WERI-Rb-1 (cell line): ENCODE results near the gene WNT16.

ENCODE experiments used
- DNase-seq: peaks from one replicate; pipeline ENCODE4 v3.0.0-alpha.2; 2020
- H3K27ac ChIP-seq: fragments of 250-450 bp; sonication (Bioruptor Pico); 2 replicates; pipeline ENCODE4 v1.5.1; 2020; ENCODE audit warnings: mild to moderate bottlenecking, moderate library complexity
- H3K27me3 ChIP-seq: fragments of 250-450 bp; sonication (Bioruptor Pico); 2 replicates; pipeline ENCODE4 v1.5.1; 2021; ENCODE audit warnings: mild to moderate bottlenecking, low read depth, moderate library complexity; ENCODE audit not compliant: insufficient read depth, severe bottlenecking
- H3K36me3 ChIP-seq: fragments of 250-450 bp; sonication (Bioruptor Pico); 2 replicates; pipeline ENCODE4 v1.5.1; 2020; ENCODE audit warnings: mild to moderate bottlenecking, moderate library complexity
- H3K4me3 ChIP-seq: 2 replicates; pipeline ENCODE4 v1.5.1; 2011; ENCODE audit warnings: low read depth, mild to moderate bottlenecking, control low read depth, low read length
- H3K9me3 ChIP-seq: fragments of 250-450 bp; sonication (Bioruptor Pico); 2 replicates; pipeline ENCODE4 v1.5.1; 2021; ENCODE audit warnings: mild to moderate bottlenecking, moderate library complexity; ENCODE audit not compliant: severe bottlenecking
- TF ChIP-seq, protein P1 (sequence below): IDR thresholded peaks from 2 replicates; pipeline ENCODE4 v1.5.1; 2011; ENCODE audit warnings: low read depth, mild to moderate bottlenecking, control low read depth, inconsistent platforms, low read length

Gene WNT16

DNA sequence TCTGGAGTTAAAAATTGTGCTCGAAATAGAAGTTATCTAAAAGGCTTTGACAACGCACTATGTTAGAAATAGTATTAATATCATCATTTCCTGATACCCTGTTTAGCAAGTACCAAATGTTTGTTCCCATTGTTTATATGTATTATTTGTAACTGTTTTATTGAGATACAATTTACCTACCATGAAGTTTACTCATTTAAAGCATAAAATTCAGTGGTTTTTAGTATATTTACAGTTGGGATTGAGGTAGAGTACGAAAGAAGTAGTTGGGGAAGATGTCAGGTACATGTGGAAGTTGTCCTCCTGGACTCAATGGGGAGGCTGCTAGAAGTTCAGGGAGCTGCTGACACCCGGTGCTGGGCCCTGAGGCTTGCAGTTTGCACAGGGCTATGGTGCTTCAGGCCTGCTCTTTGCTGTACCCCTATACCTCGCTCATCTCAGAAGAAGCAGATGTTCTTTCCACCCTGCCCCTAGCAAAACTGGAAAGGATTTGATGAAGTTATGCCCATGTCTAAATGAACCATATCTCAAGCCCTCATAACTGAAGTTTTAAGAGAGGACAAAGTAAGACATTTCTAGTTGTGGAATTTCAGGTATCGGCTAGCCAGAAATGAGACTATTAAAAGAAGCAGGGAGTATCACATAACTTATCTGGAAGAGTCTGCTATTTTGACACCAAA lies 25.2 kb upstream of the WNT16 start:
- H3K4me3 ChIP-seq: no peak overlapping the region
- TF ChIP-seq, protein P1, sequence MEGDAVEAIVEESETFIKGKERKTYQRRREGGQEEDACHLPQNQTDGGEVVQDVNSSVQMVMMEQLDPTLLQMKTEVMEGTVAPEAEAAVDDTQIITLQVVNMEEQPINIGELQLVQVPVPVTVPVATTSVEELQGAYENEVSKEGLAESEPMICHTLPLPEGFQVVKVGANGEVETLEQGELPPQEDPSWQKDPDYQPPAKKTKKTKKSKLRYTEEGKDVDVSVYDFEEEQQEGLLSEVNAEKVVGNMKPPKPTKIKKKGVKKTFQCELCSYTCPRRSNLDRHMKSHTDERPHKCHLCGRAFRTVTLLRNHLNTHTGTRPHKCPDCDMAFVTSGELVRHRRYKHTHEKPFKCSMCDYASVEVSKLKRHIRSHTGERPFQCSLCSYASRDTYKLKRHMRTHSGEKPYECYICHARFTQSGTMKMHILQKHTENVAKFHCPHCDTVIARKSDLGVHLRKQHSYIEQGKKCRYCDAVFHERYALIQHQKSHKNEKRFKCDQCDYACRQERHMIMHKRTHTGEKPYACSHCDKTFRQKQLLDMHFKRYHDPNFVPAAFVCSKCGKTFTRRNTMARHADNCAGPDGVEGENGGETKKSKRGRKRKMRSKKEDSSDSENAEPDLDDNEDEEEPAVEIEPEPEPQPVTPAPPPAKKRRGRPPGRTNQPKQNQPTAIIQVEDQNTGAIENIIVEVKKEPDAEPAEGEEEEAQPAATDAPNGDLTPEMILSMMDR: no peak
- no peaks in the 10 kb centered on the region for H3K27me3 ChIP-seq
- H3K27ac ChIP-seq: no peak overlapping the region
- no peaks in the 10 kb centered on the region for H3K36me3 ChIP-seq
- DNase-seq: no peak
- no peaks in the 10 kb centered on the region for H3K9me3 ChIP-seq

DNA sequence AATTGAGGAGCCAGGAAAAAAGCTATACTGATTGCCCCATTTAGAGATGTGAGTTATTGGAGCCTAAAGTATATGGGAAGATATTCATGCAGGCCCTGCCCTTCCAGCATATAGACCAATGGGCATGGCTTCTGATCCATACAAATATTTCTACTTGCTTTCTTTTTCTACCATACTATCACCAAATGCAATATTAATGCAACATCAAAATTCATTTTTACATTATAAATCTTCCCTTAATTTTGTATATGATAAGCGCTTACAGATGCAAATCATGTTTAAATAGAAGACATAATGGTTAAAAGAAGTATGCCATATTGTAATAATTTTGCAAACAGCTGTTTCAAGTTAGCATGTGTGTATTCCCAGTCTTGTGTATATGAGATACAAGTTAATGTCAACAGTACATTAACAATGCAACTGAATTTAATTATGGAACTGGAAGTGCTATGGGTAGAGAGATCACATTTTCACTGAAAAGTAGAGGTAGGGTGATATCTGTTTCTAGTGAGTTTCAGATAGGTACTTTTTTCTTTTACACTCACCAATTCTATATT lies 24.6 kb upstream of the WNT16 start:
- TF ChIP-seq, protein P1: no peak
- Histone ChIP-seq H3K27ac (no peak overlapping the region), H3K36me3 (no peaks in the 10 kb centered on the region), H3K9me3 (no peaks in the 10 kb centered on the region), H3K4me3 (no peak overlapping the region), H3K27me3 (no peaks in the 10 kb centered on the region)
- DNase-seq: no peak

DNA sequence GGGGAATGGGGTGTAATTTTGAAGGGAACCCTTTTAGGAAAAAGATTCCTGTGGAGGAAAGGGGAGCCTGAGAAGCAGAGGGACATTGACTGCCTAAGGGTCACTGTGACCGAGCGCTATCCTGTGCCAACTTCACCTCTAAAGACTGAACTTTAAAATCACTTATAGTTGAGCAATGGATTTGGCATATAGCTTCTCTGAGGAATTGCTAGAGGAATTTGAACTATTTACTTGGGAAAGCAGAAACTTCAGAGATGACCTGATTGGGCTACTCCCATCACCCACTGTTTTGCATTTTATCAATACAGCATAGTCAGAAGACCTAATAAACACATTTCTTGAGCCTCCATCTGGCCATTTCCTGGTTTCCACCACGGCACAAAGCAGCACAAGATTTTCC lies 23.7 kb upstream of the WNT16 start:
- no peak overlapping the region for H3K4me3 ChIP-seq
- TF ChIP-seq, protein P1: no peak
- H3K27ac ChIP-seq: no peak overlapping the region
- H3K36me3 ChIP-seq: no peaks in the 10 kb centered on the region
- no peaks in the 10 kb centered on the region for H3K27me3 ChIP-seq
- no peaks in the 10 kb centered on the region for H3K9me3 ChIP-seq
- no peak for DNase-seq

DNA sequence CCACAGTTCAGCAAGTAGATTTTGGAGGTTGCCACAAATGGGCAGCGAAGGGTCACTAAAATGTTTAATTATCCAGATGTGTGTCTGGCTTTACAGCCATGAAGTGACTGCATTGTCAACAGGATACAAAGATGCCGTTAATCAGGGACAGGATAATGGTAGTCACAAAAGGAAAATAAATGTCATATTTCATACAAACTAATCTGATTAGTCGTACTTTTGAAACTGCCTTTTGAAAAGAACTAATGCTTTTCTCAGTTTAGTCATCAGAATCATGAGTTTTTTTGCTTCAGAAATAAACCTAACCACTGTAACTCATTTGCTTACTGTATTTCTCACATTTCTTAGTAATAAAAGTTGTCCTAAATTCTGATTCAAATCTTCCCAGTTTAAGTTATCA lies 22.2 kb upstream of the WNT16 start:
- Histone ChIP-seq H3K4me3 (no peak overlapping the region), H3K36me3 (no peaks in the 10 kb centered on the region), H3K9me3 (no peaks in the 10 kb centered on the region), H3K27ac (no peak overlapping the region), H3K27me3 (no peaks in the 10 kb centered on the region)
- TF ChIP-seq, protein P1: no peak
- DNase-seq: no peak

DNA sequence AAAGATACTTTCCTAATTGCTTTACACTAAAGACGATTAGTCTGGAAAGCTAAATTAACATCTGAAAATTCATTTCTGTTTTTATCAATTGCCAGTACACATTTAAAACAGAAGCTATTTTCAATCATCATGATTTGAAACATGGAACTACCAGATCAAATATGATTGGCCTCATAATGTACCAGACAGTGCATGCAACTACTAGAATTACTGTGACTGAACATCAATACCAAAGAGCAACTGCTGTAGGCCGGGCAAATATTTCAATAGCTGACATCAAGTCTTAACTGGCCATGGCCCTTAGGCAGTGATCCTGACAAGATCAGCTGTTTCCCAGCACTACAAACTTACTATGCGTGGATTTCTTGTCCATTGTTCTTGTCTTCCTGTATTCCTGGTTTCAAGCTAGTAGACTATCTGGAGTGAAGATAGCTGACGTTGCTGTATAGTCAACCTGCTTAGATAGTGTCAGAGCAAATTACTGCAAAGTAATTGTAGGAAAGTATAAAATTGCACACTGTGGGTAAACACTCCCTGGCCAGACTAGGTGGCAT lies 21.7 kb upstream of the WNT16 start:
- no peaks in the 10 kb centered on the region for H3K36me3 ChIP-seq
- no peak for DNase-seq
- no peak overlapping the region for H3K4me3 ChIP-seq
- no peaks in the 10 kb centered on the region for H3K27me3 ChIP-seq
- no peak overlapping the region for H3K27ac ChIP-seq
- TF ChIP-seq, protein P1: no peak
- no peaks in the 10 kb centered on the region for H3K9me3 ChIP-seq
